ENCODE data around the gene C16orf74.

GRCh38 chr16:85755929-85756768 is 5.3 kb upstream of the C16orf74 start:
- TF ChIP-seq CTCF (IDR thresholded peaks at IDR 0.05) (no peak), POLR2A (IDR thresholded peaks at IDR 0.05) (no peak)
